Activated T-helper 1 cell treated with anti-CD3 and anti-CD28 coated beads, Interleukin-2, amount 50 U/mL, for 16 hours (primary cell): ENCODE measurements around the gene TASL.
"Not testable (repeated sequence)": the region's sequence is repeated elsewhere in the genome, so short reads cannot be mapped to it uniquely, and the experiment has no call there.

Source experiments
- DNase-seq, 2 donors: peaks; one replicate each; pipeline ENCODE4 v3.0.0-alpha.2; 2020; ENCODE audit warnings: low read depth in 1 of 2, low spot score in 1 of 2

The TASL gene

GRCh38 chrX:30580641-30581040 lies 3.1 kb upstream of the TASL start:
- DNase-seq, result no peak

GRCh38 chrX:30576881-30577280 lies 685 bp downstream of the TASL start:
- no peak for DNase-seq

GRCh38 chrX:30573125-30573524 lies 4.4 kb downstream of the TASL start:
- DNase-seq, result no peak

- DNase-seq, result no peak
These were observed 4.9 kb downstream of the TASL start for GRCh38 chrX:30572678-30573077.

DNA sequence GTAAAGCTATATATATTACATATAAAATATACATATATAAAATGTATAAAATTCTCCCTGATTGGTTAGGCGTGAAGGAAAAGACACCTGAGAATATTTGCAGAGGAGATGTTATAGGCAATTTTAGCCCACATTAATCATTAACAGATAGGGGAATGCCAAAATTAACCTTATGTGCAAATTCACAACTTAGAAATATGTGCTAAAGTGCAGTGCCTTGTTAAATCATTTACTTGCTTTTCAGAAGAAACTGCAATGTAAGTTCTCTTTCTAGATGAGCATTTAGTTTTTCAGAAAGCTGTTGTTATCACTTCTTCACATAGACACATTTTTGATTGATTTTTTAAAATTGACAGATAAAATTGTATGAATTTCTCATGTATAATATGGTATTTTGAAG lies 5.6 kb downstream of the TASL start:
- no peak for DNase-seq

DNA sequence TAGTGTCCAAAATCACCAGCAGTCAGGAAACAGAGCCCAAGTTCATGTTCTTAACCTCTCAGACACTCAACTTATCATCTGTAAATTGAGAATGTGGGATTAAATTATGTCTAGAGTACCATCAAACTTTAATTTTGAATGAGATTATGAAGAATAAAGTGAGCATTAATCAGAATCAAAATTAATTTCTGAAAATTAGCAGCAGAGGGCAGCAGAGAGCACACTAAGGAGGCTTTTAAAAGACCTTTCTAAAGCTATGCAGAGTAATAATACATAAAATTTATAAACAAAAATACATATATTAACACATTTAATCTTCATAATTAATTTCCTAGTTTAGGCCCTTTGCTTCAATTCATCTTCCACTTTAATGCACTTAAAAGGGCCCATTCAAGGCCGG lies 7.1 kb downstream of the TASL start:
- no peak for DNase-seq

GRCh38 chrX:30568136-30568535 lies 9.4 kb downstream of the TASL start:
- no peak for DNase-seq

DNA sequence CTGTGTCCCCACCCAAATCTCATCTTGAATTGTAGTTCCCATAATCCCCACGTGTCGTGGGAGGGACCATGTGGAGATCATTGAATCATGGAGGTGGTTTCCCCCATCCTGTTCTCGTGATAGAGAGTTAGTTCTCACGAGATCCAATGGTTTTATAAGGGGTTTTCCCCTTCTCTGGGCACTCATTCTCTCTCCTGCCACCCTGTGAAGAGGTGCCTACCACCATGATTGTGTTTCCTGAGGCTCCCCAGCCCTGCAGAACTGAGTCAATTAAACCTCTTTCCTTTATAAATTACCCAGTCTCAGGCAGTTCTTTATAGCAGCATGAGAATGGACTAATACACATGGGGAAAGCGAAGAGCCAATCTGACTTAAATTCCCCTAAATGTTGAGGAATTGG lies 14.5 kb downstream of the TASL start:
- DNase-seq, result not testable (repeated sequence)

- no peak for DNase-seq
These were observed 16.4 kb downstream of the TASL start for GRCh38 chrX:30561191-30561590.

DNA sequence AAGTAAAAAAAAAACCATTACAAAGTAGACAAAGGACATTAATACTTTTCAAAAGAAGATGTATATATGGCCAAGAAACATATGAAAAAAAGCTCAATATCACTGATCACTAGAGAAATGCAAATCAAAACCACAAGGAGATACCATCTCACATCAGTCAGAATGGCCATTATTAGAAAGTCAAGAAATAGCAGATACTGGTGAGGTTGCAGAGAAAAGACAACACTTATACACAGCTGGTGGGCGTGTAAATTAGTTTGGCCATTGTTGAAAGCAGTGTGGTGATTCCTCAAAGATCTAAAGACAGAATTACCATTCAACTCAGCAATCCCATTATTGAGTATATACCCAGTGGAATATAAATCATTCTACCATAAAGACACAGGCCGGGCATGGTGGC lies 39.3 kb downstream of the TASL start:
- DNase-seq, result no peak

DNA sequence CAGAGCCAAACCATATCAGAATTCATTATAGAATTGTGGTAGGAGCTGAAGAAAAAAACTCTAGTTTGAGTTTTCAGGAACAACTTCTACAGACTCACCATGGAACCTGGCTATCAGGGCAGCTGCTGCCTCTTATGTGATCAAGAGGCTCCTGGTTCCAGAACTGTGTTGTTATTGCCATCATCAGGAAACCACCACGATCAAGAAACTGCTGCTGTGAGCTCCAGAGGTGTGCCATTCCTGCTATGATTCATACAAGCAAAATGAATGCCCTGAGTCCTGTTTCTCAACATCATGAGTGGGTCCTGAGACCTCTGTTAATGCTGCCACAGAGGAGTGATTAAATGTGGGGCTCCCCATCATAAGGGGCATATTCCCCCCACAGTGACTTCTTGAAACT lies 43.7 kb downstream of the TASL start:
- no peak for DNase-seq

DNA sequence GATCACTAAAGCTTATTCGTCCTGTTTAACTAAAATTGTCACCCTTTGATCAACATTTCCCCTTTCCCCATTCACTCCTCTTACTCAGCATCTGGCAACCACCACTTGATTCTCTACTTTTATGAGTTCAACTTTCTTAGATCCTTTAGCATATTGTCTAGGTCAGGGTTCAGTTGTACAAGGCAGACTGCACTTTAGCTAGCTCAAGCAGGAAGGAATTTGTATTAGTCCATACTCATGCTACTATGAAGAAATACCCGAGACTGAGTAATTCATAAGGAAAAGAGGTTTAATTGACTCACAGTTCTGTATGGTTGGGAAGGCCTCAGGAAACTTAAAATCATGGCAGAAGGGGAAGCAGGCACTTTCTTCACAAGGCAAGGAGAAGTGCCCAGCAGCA lies 44.3 kb downstream of the TASL start:
- no peak for DNase-seq

GRCh38 chrX:30530606-30531005 lies 47.0 kb downstream of the TASL start:
- no peak for DNase-seq

GRCh38 chrX:30525732-30526131 lies 51.8 kb downstream of the TASL start:
- DNase-seq, result no peak

- DNase-seq, result no peak
These were observed 56.0 kb downstream of the TASL start for GRCh38 chrX:30521440-30522182.

- no peak for DNase-seq
These were observed 64.3 kb downstream of the TASL start for GRCh38 chrX:30513284-30513683.
